Measurements from ENCODE around the gene OR1K1. TPM values are rescaled to one million over a fixed set of nuclear protein-coding genes. Genes with fewer than 3 reads are reported as not detected.

OR1K1 gene
- total and polyA plus RNA-seq, 2 donors = not detected

GRCh38 chr9:122846371-122846940 lies 46.5 kb downstream of the OR1K1 start:
- 89% methylated on average over 5 of the region's 5 CpGs for WGBS
- Histone ChIP-seq H3K4me1 (ENCODE audit: insufficient read depth) (no peaks in the 10 kb centered on the region), H3K27ac (ENCODE audit: low read depth) (no peak overlapping the region), H3K4me3 (ENCODE audit: low read depth, low read length) (no peak overlapping the region), H3K36me3 (ENCODE audit: insufficient read depth) (peaks cover 2% of the 10 kb centered on the region)
- no peak for DNase-seq (ENCODE audit: extremely low spot score)

- Histone ChIP-seq H3K4me1 (ENCODE audit: insufficient read depth) (no peaks in the 10 kb centered on the region), H3K27ac (ENCODE audit: low read depth) (no peak overlapping the region), H3K4me3 (ENCODE audit: low read depth, low read length) (no peak overlapping the region), H3K36me3 (ENCODE audit: insufficient read depth) (peaks cover 2% of the 10 kb centered on the region)
- WGBS = 89% methylated on average over 2 of the region's 2 CpGs
- DNase-seq (ENCODE audit: extremely low spot score) = no peak
Measured at GRCh38 chr9:122848256-122848943, 48.5 kb downstream of the OR1K1 start.

Other genes starting within 250 kb of the OR1K1 start
- not detected for gene OR1N2, start 247.0 kb upstream of the OR1K1 start, total RNA-seq
- not detected for gene OR1N2, start 247.0 kb upstream of the OR1K1 start, polyA plus RNA-seq
- 0.16 TPM for gene OR1L8, start 216.7 kb upstream of the OR1K1 start, total RNA-seq
- 0.18 TPM for gene OR1L8, start 216.7 kb upstream of the OR1K1 start, polyA plus RNA-seq
- not detected for gene OR1Q1, start 185.4 kb upstream of the OR1K1 start, total RNA-seq
- not detected for gene OR1Q1, start 185.4 kb upstream of the OR1K1 start, polyA plus RNA-seq
- gene OR1B1, start 142.5 kb upstream of the OR1K1 start, total RNA-seq = not detected
- not detected for gene OR1B1, start 142.5 kb upstream of the OR1K1 start, polyA plus RNA-seq
- gene OR1L1, start 138.4 kb upstream of the OR1K1 start, total RNA-seq = not detected
- not detected for gene OR1L1, start 138.4 kb upstream of the OR1K1 start, polyA plus RNA-seq
- gene OR1L3, start 125.0 kb upstream of the OR1K1 start, total RNA-seq = not detected
- gene OR1L3, start 125.0 kb upstream of the OR1K1 start, polyA plus RNA-seq = not detected
- not detected for gene OR1L4, start 76.1 kb upstream of the OR1K1 start, total RNA-seq
- gene OR1L4, start 76.1 kb upstream of the OR1K1 start, polyA plus RNA-seq = not detected
- not detected for gene OR1L6, start 57.8 kb upstream of the OR1K1 start, total RNA-seq
- not detected for gene OR1L6, start 57.8 kb upstream of the OR1K1 start, polyA plus RNA-seq
- gene OR5C1, start 11.2 kb upstream of the OR1K1 start, total RNA-seq = not detected
- gene OR5C1, start 11.2 kb upstream of the OR1K1 start, polyA plus RNA-seq = not detected
- 42.7 TPM for gene PDCL, start 28.5 kb downstream of the OR1K1 start, total RNA-seq
- gene PDCL, start 28.5 kb downstream of the OR1K1 start, polyA plus RNA-seq = 14.2 TPM
- 65.6 TPM for gene RC3H2, start 105.2 kb downstream of the OR1K1 start, total RNA-seq
- gene RC3H2, start 105.2 kb downstream of the OR1K1 start, polyA plus RNA-seq = 14.5 TPM
- 35.2 TPM for gene ZBTB6, start 113.2 kb downstream of the OR1K1 start, total RNA-seq
- 5.2 TPM for gene ZBTB6, start 113.2 kb downstream of the OR1K1 start, polyA plus RNA-seq
- gene ZBTB26, start 131.4 kb downstream of the OR1K1 start, total RNA-seq = 11.5 TPM
- gene ZBTB26, start 131.4 kb downstream of the OR1K1 start, polyA plus RNA-seq = 8.4 TPM
- 134 TPM for gene RABGAP1, start 140.9 kb downstream of the OR1K1 start, total RNA-seq
- 46.2 TPM for gene RABGAP1, start 140.9 kb downstream of the OR1K1 start, polyA plus RNA-seq
- gene GPR21, start 233.5 kb downstream of the OR1K1 start, total RNA-seq = 7.7 TPM
- not detected for gene GPR21, start 233.5 kb downstream of the OR1K1 start, polyA plus RNA-seq